Activated naive CD8-positive, alpha-beta T cell (primary cell): ENCODE results near the gene MCTP2.

Source experiments
- H3K27ac Mint-ChIP-seq: one replicate; pipeline ENCODE4 v1.8.0; 2021; ENCODE audit warnings: mixed read lengths
- H3K27me3 Mint-ChIP-seq: one replicate; pipeline ENCODE4 v1.8.0; 2021; ENCODE audit warnings: mixed read lengths
- H3K36me3 Mint-ChIP-seq: one replicate; pipeline ENCODE4 v1.8.0; 2021; ENCODE audit warnings: mixed read lengths
- H3K4me1 Mint-ChIP-seq: one replicate; pipeline ENCODE4 v1.8.0; 2021; ENCODE audit warnings: low read depth, mixed read lengths
- H3K4me3 Mint-ChIP-seq: one replicate; pipeline ENCODE4 v1.8.0; 2021; ENCODE audit warnings: mild to moderate bottlenecking, mixed read lengths
- H3K9me3 Mint-ChIP-seq: one replicate; pipeline ENCODE4 v1.8.0; 2021; ENCODE audit warnings: low read depth, mixed read lengths

The MCTP2 gene

GRCh38 chr15:94523873-94524272, 292.5 kb downstream of the MCTP2 start:
- Mint-ChIP-seq H3K9me3 (peaks cover 3% of the 10 kb centered on the region), H3K36me3 (no peaks in the 10 kb centered on the region), H3K4me1 (no peaks in the 10 kb centered on the region), H3K27me3 (peaks cover 7% of the 10 kb centered on the region), H3K27ac (no peak overlapping the region), H3K4me3 (no peak overlapping the region)

DNA sequence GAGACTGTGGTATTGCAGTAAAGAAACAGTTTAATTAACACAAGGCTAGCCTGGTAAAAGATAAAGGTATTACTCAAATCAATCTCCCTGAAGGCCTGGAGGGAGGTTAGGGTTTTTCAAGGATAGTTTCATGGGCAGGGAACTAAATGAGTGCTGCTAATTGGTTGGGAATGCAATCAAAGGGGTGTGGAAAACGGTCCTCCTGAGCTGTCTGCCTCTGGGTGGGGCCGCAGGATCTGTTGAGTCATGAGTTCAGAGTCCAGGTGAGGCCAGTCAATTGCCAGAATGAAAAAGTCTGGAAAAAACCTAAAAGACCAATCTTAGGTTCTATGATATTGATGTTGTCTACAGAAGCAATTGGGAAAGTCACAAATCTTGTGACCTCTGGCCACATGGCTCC, 293.2 kb downstream of the MCTP2 start:
- H3K4me3 Mint-ChIP-seq = no peak overlapping the region
- H3K9me3 Mint-ChIP-seq = peaks cover 3% of the 10 kb centered on the region
- H3K36me3 Mint-ChIP-seq = no peaks in the 10 kb centered on the region
- no peaks in the 10 kb centered on the region for H3K4me1 Mint-ChIP-seq
- H3K27me3 Mint-ChIP-seq = peaks cover 4% of the 10 kb centered on the region
- no peak overlapping the region for H3K27ac Mint-ChIP-seq

- Mint-ChIP-seq H3K4me1 (no peaks in the 10 kb centered on the region), H3K4me3 (no peak overlapping the region), H3K9me3 (no peaks in the 10 kb centered on the region), H3K27me3 (peaks cover 4% of the 10 kb centered on the region), H3K27ac (no peak overlapping the region), H3K36me3 (no peaks in the 10 kb centered on the region)
Observed at GRCh38 chr15:94526071-94526689, 294.8 kb downstream of the MCTP2 start.

GRCh38 chr15:94532226-94532625, 300.9 kb downstream of the MCTP2 start:
- H3K4me1 Mint-ChIP-seq = no peaks in the 10 kb centered on the region
- no peak overlapping the region for H3K27ac Mint-ChIP-seq
- no peaks in the 10 kb centered on the region for H3K9me3 Mint-ChIP-seq
- H3K27me3 Mint-ChIP-seq = no peaks in the 10 kb centered on the region
- H3K4me3 Mint-ChIP-seq = no peak overlapping the region
- H3K36me3 Mint-ChIP-seq = no peaks in the 10 kb centered on the region
